Measurements from ENCODE around the gene CHI3L1.

DNA sequence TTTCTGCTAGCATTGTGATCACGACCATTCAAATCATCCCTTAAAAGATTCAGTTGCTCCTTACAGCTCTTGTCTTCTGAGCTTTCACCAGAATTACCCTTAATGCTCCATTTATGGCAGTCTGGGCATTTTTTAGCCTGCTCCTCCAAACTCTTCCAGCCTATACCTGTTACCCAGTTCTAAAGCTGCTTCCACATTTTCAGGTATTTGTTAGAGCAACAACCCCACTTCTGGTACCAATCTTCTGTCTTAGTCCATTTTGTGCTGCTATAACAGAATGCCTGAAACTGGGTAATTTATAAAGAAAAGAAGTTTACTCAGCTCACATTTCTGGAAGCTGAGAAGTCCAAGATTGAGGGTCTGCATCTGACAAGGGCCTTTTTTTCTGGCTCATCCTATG is 28.1 kb downstream of the CHI3L1 start:
- TF ChIP-seq, protein P1, sequence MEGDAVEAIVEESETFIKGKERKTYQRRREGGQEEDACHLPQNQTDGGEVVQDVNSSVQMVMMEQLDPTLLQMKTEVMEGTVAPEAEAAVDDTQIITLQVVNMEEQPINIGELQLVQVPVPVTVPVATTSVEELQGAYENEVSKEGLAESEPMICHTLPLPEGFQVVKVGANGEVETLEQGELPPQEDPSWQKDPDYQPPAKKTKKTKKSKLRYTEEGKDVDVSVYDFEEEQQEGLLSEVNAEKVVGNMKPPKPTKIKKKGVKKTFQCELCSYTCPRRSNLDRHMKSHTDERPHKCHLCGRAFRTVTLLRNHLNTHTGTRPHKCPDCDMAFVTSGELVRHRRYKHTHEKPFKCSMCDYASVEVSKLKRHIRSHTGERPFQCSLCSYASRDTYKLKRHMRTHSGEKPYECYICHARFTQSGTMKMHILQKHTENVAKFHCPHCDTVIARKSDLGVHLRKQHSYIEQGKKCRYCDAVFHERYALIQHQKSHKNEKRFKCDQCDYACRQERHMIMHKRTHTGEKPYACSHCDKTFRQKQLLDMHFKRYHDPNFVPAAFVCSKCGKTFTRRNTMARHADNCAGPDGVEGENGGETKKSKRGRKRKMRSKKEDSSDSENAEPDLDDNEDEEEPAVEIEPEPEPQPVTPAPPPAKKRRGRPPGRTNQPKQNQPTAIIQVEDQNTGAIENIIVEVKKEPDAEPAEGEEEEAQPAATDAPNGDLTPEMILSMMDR (IDR thresholded peaks at IDR 0.05): no peak
- no peak for TF ChIP-seq ZFX (IDR thresholded peaks at IDR 0.05; ENCODE audit: borderline replicate concordance)
